ENCODE data around the gene TBC1D2B.

DNA sequence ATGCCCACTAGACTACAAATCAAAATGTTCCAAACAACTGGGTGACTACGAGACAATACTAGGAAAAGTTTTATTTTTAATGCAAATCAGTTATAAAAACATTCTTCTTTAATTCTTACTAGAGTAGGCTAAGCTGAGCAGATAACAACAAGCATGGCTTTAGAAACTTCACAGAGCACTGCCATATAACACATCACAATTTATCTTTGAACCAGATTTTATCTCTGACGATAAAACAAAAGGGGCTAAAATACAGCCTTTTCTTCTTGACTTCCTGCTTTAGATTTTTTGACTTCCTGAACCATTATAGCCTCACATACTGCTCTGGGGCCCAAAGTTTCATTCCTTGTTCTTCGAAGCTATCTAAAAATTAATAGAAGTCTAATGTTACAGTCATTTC lies 25.9 kb downstream of the TBC1D2B start:
- TF ChIP-seq FOXA1 (IDR thresholded peaks at IDR 0.05) (no peak), ARNT (IDR thresholded peaks at IDR 0.05) (no peak), SUZ12 (IDR thresholded peaks at IDR 0.05) (no peak)

All from HEK293T (cell line).